Astrocyte of the spinal cord (primary cell): Measurements from ENCODE around the gene OR12D1.

ENCODE experiments used
- DNase-seq: peaks from one replicate; pipeline ENCODE4 v3.0.0; 2011; ENCODE audit warnings: low read depth, low spot score
- H3K4me3 ChIP-seq: 2 replicates; pipeline ENCODE4 v1.5.1; 2011; ENCODE audit warnings: low read depth, mild to moderate bottlenecking, low read length, moderate library complexity
- in situ Hi-C: cut with HindIII; loops from 2 replicates; pipeline ENCODE4 v1.10.0; 2017; ENCODE audit warnings: low sequenced_read_pairs
- TF ChIP-seq, protein P1 (sequence below): IDR thresholded peaks from 2 replicates; pipeline ENCODE4 v1.5.1; 2012; ENCODE audit warnings: low read depth, mild to moderate bottlenecking, low read length, inconsistent platforms

Gene OR12D1

DNA sequence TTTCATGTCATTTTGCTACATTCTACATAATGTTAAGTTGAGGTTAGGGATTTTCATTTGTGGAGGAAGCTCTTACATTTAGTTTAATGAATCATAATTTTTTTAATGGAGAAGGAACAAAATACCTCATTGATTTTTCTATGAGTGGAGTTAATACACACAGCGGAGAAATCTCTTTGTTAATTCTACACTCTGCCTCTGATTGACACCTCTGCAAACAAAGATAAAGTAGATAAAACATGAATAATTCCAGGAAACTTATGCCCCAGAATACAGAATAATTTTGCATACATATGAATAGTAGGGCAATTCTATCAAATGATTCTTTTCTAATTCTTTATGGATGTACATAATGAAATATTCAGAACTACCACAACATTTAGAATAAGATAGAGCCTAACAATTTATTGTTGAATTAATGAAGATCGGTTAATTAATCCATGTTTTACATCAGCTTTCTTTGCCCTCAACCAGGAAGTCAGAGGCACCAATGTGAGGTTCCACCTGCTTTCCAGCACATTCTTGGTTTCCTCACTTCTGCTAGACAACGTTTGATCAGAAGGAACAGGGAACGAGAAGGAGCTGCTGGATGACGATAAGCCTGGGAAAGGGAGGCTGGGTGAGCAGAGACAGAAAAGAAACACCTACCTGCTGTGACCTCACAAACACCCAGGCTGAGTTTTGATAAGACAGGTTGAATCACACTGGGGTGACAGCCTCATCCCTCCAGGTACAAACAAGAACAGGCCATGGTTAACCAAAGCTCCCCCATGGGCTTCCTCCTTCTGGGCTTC is 46.5 kb downstream of the OR12D1 start:
- in situ Hi-C loops = no loop called here
- TF ChIP-seq, protein P1, sequence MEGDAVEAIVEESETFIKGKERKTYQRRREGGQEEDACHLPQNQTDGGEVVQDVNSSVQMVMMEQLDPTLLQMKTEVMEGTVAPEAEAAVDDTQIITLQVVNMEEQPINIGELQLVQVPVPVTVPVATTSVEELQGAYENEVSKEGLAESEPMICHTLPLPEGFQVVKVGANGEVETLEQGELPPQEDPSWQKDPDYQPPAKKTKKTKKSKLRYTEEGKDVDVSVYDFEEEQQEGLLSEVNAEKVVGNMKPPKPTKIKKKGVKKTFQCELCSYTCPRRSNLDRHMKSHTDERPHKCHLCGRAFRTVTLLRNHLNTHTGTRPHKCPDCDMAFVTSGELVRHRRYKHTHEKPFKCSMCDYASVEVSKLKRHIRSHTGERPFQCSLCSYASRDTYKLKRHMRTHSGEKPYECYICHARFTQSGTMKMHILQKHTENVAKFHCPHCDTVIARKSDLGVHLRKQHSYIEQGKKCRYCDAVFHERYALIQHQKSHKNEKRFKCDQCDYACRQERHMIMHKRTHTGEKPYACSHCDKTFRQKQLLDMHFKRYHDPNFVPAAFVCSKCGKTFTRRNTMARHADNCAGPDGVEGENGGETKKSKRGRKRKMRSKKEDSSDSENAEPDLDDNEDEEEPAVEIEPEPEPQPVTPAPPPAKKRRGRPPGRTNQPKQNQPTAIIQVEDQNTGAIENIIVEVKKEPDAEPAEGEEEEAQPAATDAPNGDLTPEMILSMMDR = no peak
- no peak for DNase-seq
- H3K4me3 ChIP-seq = no peak overlapping the region

DNA sequence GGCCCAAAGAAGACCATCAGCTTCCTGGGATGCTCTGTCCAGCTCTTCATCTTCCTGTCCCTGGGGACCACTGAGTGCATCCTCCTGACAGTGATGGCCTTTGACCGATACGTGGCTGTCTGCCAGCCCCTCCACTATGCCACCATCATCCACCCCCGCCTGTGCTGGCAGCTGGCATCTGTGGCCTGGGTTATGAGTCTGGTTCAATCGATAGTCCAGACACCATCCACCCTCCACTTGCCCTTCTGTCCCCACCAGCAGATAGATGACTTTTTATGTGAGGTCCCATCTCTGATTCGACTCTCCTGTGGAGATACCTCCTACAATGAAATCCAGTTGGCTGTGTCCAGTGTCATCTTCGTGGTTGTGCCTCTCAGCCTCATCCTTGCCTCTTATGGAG is 47.3 kb downstream of the OR12D1 start:
- TF ChIP-seq, protein P1 = no peak
- no peak for DNase-seq
- H3K4me3 ChIP-seq = no peak overlapping the region
- in situ Hi-C loops = no loop called here

DNA sequence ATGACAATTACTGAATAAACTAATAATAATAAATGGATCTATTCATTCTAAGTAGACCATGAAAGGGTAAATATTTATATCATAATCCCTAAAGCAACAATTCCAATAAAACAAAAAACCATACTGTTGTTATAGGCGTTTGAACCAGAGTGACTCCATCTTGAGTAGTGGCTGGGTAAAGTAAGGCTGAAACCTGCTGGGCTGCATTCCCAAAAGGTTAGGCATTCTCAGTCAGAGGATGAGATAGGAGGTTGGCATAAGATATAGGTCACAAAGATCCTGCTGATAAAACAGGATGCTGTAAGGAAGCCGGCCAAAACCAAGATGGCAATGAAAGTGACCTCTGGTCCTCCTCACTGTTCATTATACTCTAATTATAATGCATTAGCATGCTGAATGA is 50.6 kb downstream of the OR12D1 start:
- TF ChIP-seq, protein P1 = no peak
- in situ Hi-C loops = no loop called here
- H3K4me3 ChIP-seq = no peak overlapping the region
- no peak for DNase-seq

DNA sequence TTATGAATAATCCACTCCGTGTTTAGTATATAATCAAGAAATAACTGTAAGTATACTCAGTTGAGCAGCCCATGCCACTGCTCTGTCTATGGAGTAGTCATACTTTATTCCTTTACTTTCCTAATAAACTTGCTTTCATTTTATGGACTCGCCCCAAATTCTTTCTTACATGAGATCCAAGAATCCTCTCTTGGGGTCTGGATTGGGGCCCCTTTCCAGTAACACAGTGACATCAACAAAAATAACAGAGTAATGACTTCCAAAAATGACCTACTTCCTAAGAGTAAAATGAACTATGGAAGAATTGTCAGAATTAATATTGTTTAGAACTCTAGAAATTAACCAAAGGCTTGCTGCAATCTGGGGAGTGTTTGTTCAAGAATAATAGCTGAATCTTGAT is 51.1 kb downstream of the OR12D1 start:
- TF ChIP-seq, protein P1 = no peak
- no peak overlapping the region for H3K4me3 ChIP-seq
- in situ Hi-C loops = no loop called here
- DNase-seq = no peak

DNA sequence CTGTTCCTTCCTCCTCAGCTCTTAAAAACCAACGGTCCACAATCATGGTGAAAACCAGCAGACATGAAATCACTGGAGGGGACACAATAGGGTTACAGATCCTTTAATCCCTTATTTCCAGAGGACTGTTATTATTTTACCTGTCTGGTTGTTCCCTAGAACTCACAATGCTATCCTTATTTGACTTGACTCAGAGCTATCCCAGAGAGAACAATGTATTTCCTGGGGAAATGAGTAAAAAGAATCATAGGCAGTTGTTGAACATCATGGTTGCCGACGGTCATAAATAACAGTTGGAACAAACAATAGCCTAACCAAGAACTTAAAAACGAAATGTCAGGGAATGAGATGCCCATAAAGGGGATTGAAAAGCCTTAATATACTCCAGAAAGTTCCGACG is 51.5 kb downstream of the OR12D1 start:
- H3K4me3 ChIP-seq = no peak overlapping the region
- DNase-seq = no peak
- in situ Hi-C loops = no loop called here
- TF ChIP-seq, protein P1 = no peak
